Glomerular endothelial cell (primary cell): ENCODE results near the gene SRP72. TPM values are rescaled to one million over a fixed set of nuclear protein-coding genes. Genes with fewer than 3 reads are reported as not detected.
"Not testable (repeated sequence)": the region's sequence is repeated elsewhere in the genome, so short reads cannot be mapped to it uniquely, and the experiment has no call there.

Experiments used
- DNase-seq: peaks from one replicate; pipeline ENCODE4 v3.0.0-alpha.2; 2011; ENCODE audit warnings: low read depth, low spot score; ENCODE audit errors: extremely low read depth
- total RNA-seq: library from RNA; depleted of rRNA; stranded (reverse); fragments of >200 nt; gene quantifications from 2 replicates; pipeline ENCODE4 v1.2.3, GENCODE V29; 2015

The SRP72 gene
- total RNA-seq, 1 donor from 2014 or later, result 69.3 TPM

DNA sequence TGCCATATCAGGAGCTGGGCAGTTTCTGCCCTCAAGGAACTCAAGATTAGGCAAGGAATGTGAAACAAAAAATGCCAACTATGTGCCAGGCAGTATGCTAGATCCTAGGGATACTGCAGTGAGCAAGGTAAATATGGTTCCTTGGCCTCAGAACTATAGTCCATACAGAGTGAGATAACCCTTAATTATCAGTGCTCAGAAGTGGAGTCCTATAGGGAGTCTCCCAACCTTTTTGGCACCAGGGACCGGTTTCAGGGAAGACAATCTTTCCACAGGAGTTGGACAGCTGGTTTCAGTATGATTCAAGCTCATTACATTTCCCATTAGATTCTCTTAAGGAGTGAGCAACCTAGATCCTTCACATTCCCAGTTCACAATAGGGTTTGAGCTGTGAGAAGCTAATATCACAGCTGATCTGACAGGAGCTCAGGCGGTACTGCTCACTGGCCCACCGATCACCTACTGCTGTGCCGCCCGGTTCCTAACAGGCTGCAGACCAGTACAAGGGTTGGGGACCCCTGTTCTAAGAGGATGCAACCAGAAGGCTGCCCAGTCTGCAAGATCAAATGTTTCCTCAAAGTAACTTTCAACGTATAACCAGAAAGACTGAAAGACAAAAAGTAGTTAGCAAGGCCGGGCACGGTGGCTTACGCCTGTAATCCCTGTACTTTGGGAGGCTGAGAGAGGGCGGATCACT, 1.7 kb upstream of the SRP72 start:
- no peak for DNase-seq

DNA sequence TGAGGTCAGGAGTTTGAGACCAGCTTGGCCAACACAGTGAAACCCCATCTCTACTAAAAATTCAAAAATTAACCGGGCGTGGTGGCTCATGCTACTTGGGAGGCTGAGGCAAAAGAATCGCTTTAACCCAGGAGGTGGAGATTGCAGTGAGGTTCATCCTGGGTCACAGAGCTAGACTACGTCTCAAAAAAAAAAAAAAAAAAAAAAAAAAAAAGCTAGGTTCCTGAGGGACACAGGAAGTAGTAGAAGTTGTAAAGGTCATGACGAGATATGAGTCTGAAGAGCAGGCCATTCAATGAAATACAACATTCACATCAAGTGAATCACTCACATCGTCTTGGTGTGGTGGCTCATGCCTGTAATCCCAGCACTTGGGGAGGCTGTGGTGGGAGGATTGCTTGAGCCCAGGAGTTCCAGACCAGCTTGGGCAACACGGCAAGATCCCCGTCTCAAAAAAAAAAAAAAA, 1.1 kb upstream of the SRP72 start:
- DNase-seq, result not testable (repeated sequence)

DNA sequence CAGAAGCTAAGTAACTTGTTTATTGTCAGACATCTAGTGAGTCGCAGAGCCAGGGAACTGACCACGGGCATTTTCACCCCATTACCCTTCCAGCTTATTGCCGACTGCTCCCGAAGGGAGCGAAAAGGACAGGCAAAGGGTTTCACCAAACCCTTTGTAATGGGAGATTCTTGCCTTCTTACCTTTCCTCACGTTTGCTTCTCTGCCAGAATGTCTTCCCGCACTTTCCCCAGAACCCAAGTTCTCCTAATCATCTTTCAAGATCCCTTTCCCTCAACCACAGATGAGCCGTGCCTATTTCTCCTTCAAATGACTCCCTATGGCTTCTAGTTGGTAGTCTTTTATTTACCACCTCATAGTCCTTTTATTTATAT, 520 bp upstream of the SRP72 start:
- DNase-seq, result no peak

DNA sequence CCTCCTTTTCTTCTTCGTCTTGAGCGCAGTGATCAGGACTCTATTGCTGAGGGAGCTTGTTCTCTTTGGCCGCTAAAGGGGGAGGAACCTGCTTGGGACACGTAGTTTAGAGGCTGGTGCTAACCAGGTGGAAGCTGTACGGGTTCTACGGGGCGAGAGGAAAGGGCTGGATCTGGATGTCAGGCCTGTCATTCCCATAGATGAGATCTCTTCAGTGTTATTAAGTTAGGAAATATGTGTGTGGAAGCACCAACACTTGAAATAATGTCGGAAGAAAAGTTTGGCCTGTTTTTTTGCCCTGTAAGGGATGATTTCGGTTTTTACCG, 643 bp downstream of the SRP72 start:
- DNase-seq, result no peak

DNA sequence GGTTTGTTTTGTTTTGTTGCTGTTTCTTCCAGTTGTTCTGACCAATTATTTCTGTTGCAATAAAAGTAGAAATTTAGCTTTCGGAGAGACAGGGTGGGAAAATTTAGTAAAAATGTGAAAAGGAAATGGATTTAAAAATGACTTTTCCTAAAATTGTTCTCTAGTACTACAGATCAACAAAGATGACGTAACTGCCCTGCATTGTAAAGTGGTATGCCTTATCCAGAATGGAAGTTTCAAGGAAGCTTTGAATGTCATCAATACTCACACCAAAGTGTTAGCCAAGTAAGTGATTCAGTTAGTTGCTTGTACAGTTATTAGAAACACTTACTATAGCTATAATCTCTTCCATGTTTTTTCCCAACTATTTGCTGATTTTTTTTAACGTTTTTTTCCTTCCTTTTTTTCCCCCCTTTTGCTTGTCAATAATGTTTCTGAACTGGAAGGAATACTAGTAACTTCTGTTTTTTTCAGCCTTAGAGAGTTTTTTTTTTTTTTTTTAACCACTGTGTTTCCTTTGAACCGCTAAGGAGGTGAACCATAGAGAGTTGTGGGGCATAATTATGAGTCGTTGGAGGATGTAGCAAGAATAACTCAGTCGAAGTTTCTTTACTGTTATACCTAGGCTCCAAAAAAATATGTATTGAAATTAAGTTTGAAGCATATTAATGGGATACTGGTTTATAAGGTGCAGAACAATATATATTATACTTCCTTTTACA, 2.2 kb downstream of the SRP72 start:
- DNase-seq, result no peak

DNA sequence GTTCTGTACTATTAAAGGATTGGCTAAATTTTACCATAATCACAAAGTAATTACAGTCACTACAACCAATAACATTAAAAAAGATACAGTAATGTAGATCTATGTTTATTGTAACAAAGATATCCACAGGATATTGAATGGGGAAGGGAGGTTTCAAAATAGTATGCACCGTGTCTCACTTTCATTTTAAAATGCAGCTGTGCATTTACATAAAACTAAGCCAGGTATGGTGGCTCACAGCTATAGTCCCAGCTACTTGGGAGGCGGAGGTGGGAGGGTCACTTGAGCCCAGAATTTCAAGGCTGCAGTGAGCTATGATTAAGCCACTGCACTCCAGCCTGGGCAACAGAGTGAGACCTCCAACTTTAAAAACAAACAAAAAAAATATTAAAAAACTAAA, 8.5 kb downstream of the SRP72 start:
- no peak for DNase-seq

DNA sequence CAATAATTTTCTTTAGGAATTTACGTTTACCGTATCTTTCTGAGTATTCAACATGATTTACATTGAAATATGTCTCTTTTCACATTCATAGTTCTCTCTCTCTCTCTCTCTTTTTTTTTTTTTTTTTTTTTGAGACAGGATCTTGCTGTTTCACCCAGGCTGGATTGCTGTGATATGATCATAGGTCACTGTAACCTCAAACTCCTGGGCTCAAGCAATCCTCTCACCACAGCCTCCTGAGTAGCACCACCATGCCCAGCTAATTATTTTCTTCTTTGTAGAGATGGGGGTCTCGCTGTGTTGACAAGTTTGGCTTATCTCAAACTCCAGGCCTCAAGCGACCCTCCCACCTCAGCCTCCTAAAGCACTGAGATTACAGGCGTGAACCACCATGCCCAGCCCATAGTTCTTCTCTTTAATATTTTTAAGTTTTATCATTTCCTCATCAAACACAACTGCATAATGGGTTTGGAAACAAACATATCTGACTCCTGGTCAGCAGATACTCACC, 9.8 kb downstream of the SRP72 start:
- DNase-seq, result no peak

DNA sequence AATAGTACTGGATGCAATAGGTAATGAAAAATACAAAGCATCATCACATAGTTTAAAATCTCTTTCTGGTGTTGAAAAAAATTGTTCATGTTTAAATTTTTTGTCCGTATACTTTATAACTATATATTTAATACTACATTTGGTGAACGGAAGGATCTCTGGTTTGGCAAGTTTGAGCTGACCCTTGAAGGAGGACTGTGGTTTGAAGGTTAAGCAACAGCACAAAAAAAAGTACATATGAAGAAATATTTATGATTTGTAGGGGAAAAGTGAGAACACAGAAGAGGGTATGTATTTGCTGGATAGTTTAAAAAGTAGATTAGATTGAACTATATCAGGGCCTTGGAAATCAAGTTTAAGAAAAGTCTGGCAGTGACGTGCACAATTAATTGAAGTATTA, 13.3 kb downstream of the SRP72 start:
- DNase-seq, result no peak

DNA sequence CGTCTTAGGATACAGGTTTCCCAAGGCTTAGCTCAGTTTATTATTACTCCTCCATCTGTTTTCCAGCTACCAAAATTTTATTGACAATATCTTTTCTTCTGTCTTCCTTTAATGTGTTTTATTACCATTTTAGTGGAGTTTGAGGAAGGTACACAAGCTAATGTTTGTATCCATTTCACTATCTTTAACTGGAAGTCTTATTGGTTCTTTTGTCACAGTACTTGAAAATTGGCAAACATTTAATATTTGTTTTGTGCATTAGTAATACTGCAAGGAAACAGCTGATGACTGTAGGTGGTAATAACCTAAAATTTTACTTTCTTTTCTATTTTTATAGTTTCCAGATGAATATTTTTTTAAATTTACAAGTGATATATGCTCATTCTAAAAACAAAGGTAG, 28.8 kb downstream of the SRP72 start:
- DNase-seq, result no peak

DNA sequence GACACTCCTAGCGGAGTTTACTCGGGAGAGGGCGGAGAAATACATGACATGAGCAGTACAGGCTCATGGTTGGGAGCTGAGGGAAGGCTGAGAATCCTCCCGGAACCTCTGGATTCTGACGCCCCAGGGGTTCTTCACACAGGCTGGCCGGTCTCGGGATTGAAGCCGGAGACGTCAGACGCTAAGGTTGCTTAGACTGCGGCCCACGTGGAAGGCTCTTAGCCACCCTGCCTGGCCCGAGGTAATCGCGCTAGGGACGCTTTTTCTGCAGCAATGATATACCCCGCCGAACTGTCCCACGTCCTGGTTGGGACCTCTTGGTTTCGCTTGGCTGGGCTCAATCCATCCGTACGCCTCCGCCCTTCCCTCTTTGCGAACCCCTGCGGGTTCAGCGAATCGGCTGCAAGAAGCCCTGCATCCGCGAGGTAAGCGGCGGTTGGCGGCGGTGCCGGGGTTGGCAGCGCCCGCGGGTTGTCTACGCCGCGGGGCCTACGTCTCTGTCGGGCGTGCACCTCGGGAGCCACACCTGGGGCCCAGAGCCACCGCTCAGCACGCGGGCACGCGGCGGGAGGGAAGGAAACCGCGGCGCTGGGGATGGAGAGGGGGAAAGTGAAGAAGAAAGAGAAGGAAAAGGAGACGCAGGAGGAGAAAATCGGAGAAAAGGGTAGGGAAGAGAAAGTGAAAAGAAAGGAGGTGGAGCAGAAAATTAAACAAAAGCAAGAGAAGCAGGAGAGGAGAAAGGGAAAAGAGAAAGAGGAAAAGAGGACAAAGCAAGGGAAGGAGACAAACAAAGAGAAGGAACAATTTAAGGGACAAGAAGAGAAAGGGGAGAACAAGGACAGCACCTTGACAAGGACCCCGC, 38.1 kb downstream of the SRP72 start, which contains the start of gene ARL9:
ARL9 (plus strand) TSS at position 523 of the 862 bp plus-strand sequence; CDS start at position 595, 72 bp downstream.
- no peak for DNase-seq

DNA sequence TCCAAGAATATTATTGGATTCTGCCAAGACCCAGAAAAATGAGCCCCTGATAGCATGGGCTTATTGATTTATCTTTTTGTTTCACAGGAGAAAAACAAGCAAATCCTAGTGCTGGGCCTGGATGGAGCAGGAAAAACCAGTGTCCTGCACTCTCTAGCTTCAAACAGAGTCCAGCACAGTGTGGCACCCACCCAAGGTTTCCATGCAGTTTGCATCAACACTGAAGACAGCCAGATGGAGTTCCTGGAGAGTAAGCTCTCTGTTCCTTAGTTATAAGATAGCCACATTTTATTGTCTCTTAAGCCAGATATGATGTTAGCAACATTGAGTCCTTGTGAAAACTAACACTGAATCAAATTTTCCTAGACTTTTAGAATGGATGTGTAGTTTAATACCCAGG, 43.7 kb downstream of the SRP72 start:
- DNase-seq, result no peak

DNA sequence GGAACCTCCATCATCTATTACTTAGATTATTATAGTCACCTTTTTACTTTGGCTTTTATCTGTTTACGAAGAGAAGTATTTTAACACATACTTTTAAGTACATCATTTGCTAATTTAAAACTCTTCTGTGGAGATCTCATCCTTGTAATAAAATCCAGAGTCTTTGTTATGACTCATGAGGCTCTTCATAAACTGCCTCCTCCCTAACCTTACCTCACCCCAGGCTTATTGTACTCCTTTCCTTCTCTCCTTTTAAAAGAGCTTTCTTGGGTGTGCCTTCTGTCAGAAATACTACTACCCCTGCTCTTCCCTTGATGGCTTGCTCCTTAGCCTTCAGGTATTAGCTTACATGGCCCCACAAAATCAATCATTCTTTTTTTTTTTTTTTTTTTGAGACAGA, 44.7 kb downstream of the SRP72 start:
- no peak for DNase-seq

DNA sequence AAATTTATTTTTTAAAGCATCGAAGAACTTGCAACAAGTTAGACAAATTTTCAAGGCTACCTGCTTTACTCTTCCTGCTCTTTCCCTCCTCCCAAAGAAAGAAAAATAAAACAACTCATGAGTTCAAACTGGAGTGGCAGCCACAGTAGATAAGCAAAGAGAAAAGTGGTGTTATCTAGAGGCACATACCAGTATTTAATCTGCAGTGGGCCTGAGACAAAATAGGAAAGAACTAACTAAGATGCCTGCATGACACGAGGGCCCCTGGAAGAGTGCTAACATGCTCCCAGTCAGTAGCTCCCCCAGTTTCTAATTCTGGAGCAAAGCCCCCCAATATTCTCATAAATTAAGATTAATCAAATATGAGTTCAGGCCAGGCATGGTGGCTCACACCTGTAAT, 46.1 kb downstream of the SRP72 start:
- no peak for DNase-seq

DNA sequence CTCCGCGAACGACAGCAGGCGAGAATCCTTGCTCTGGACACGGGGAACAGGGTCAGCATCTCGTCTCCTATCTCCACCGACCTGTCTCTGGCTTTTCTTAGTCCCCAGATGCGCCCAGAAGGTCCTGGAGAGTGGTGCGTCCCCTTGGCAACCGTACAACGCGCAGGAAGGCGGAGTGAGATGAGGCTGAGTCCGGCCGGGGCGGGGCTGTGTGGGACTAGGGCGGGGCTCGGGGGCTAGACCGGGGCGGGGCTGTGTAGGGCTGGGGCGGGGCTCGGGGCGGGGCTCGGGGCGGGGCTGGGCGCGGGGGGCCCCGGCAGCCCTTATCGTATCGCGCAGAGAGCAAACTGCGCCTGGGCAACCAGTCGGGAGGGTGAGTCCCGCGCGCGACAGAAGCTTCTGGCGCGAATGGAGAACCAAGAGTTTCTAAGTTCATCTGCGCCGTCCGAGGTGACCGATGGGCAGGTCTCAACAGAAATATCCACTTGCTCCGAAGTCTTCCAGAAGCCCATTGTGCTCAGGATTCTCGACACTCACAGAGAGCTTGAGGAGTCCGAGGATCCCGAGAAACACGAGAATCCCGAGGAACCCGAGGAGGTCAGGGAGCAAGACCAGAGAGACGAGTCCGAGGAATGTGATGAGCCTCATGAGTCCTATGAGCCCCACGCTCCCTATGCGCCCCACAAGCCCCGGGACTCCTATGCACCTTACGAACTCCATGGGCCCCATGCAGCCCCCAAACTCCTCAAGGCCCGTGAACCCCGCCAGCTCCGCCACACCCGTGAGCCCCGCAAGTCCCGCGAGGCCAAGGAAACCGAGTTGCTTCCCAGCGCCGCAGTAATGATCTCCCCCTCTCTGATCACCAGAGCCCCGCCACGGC, 63.1 kb downstream of the SRP72 start:
- DNase-seq, result no peak

DNA sequence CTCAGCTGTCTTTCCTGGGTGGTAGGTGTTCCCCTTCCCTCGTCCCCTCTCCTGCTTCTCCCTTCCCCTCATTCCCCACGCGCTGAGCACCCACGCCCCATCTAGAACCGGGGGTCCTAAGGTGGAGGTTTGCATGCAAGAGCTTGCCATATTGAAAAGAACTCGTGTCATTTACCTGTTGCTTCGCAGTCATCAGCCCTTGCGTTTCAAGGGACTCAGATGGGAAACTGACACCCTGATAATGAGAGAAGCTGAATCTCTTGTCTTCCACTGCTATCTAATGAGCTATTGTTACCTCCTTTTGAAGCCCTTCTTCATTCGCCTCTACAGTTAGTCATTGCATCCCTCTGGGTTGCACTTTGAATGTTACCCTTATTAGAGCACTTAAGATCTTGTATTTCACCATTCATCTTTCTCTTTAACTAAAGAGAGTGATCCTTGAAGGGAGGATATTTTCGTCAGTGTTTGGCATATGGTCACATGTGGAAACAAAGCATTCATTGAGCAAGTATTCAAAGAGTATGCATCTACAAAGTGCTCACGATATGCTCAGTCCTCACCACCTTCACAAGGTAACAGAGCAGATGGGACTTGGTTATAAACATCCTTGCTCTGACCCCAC, 63.8 kb downstream of the SRP72 start:
- DNase-seq, result no peak

DNA sequence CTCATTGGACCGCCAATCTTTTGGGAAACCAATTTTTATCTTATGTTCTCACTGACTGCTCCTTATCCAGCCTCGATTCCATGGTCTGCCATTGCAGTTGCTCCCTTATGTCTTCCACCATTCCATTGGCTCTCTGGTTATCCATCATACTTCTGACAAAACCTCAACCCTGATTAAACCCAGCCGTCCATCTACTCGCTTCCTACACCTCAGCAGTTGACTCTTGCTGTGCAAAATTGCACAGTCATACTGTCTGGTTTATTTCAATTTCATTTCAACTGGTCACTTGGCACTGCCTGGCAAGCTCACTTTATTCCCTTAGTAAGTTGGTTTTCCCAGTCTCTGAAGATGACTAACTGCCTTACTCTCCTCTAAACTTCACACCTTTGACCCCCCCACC, 64.4 kb downstream of the SRP72 start:
- no peak for DNase-seq

DNA sequence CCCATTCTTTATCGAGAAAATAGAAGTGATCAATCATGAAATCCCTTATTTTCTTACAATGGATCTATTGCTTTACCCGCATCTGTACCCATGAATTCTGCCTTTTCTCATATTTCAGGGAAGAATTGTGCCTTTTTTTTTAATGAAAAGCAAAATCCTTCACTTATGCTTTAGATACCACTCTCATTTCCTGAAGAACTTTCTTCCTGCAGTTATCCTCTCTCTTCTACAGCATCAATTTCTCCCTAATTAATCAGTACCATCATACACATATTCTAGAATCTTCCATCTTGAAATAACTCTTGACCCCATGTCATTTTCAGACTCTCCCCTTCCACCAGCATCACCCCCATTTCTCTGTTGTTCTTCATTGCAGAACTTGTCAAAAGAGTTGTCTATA, 64.8 kb downstream of the SRP72 start:
- no peak for DNase-seq

DNA sequence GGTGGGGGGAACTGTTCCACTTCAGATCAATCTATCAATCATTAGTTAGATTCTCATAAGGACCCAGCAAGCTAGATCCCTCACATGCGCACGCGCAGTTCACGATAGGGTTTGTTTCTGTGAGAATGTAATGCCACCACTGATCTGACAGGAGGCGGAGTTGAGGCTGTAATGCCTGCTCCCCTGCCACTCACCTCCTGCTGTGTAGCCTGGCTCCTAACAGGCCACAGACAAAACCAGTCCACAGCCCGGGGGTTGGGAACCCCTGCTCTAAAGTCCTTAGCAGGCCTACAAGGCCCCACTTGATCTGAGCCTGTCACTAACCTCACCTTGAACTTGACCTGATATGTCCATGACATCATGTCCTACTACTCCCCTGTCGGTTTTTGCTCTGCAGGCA, 68.5 kb downstream of the SRP72 start:
- DNase-seq, result no peak

DNA sequence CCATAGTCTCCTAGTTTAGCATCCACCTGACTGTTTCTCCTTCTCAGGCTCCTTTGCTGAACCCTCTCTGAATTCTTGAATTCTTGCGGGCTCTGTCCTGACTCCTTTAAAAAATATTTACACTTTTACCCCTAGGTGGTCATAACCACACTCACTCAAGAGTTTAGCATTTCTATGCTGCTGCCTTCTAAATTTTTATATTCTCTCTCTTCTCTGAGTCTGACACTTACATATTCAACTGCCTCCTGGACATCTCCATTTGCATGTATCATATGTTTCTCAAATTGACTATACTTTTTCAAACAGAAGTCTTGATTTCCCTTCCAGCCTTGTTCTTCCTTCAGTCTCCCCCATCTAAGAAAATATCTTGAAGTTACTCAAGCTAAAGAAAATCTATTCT, 69.7 kb downstream of the SRP72 start:
- no peak for DNase-seq

DNA sequence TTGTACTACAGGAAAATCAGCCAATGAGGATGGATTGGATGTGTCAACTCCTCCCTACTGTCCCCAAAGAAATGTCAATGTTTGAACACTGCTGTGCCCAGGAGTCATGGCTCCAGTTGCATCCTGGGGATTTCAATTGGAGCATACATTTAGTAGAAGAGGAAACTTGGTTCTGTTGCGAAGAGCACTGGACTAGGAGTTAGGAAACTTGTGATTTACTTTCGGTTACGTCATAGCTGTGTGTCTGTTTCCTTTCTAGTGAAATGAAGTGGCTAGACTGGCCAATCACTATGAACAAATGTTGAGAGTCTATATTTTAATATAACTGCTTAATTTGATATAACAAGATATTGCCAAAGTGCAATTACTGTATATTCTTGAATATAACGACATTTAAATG, 73.4 kb downstream of the SRP72 start:
- no peak for DNase-seq
